ENCODE measurements around the gene TRIM27.
"Not testable (repeated sequence)": the region's sequence is repeated elsewhere in the genome, so short reads cannot be mapped to it uniquely, and the experiment has no call there.

TRIM27 gene

GRCh38 chr6:28948782-28949486, 25.1 kb upstream of the TRIM27 start:
- no peak for TF ChIP-seq POLR2A (IDR thresholded peaks at IDR 0.05; ENCODE audit: low read depth, low read length)
- FAIRE-seq (no peak), DNase-seq (ENCODE audit: insufficient read length, low spot score) (no peak)

DNA sequence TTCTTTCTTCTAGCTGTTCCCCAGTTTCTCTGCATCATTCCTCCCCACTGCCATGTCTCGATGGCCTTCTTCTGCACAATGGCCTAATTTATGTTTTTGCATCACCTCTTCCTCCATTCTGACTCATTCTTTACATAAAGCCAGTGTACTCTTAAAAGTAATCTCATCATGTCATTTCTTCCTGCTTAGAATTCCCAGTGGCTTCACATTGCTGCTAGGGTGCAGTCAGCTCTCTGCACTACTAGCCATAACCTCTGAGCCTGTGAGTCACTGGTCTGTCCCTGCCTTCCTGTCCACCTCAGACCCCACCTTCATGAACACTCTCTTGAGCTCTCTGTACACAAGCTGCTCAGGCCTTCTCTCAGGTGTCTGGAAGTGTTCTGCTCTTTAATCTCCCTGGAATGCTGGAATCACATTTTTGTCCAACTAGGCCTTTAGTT, 24.1 kb upstream of the TRIM27 start:
- DNase-seq (ENCODE audit: insufficient read length, low spot score), result no peak
- FAIRE-seq, result peak; percentile 90
- TF ChIP-seq POLR2A (IDR thresholded peaks at IDR 0.05; ENCODE audit: low read depth, low read length), result no peak

GRCh38 chr6:28947067-28947765, 23.4 kb upstream of the TRIM27 start:
- no peak for DNase-seq (ENCODE audit: insufficient read length, low spot score)
- TF ChIP-seq POLR2A (IDR thresholded peaks at IDR 0.05; ENCODE audit: low read depth, low read length), result no peak
- FAIRE-seq, result no peak

- TF ChIP-seq POLR2A (IDR thresholded peaks at IDR 0.05; ENCODE audit: low read depth, low read length), result no peak
- no peak for DNase-seq (ENCODE audit: insufficient read length, low spot score)
- no peak for FAIRE-seq
These were observed 21.6 kb upstream of the TRIM27 start for GRCh38 chr6:28945349-28945748.

DNA sequence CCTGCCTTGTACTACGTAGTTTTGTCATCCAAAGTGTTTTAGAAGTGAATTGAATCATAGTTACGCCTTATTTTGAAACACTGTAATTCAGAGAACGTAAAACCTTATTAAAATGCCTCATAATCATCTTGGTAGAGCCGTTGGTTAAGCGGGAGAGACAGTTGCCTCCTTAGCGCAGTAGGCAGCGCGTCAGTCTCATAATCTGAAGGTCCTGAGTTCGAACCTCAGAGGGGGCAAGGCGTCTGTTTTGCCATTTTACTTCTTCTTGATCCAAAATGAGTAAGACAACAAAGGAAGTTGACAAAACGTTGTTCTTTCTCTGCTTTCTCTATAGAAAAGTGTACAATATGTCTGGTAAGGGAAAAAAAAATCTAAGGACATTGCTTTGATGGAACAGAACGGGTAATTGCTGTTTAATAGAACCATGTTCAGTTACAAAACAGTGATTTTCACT, 20.7 kb upstream of the TRIM27 start:
- FAIRE-seq (no peak), DNase-seq (ENCODE audit: insufficient read length, low spot score) (no peak)
- no peak for TF ChIP-seq POLR2A (IDR thresholded peaks at IDR 0.05; ENCODE audit: low read depth, low read length)

- no peak for TF ChIP-seq POLR2A (IDR thresholded peaks at IDR 0.05; ENCODE audit: low read depth, low read length)
- DNase-seq (ENCODE audit: insufficient read length, low spot score), result no peak
- FAIRE-seq, result no peak
These were observed 20.0 kb upstream of the TRIM27 start for GRCh38 chr6:28943557-28944411.

DNA sequence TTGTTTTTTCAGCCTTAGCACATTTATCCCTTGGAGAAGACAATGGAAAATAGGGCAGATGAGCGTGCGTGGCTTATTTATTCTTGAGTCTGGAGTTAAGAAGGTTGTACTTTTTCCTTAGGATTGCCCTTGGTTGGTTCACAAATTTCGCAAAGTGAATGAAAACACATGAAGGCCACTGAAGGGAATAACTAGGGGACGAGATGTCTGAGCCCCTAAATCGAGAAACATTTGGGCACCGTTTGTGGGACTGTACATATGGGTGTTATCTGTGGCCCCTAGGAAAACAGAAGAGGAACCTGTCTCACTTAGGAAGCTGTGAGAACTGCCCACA, 19.4 kb upstream of the TRIM27 start:
- DNase-seq (ENCODE audit: insufficient read length, low spot score) (no peak), FAIRE-seq (no peak)
- no peak for TF ChIP-seq POLR2A (IDR thresholded peaks at IDR 0.05; ENCODE audit: low read depth, low read length)

DNA sequence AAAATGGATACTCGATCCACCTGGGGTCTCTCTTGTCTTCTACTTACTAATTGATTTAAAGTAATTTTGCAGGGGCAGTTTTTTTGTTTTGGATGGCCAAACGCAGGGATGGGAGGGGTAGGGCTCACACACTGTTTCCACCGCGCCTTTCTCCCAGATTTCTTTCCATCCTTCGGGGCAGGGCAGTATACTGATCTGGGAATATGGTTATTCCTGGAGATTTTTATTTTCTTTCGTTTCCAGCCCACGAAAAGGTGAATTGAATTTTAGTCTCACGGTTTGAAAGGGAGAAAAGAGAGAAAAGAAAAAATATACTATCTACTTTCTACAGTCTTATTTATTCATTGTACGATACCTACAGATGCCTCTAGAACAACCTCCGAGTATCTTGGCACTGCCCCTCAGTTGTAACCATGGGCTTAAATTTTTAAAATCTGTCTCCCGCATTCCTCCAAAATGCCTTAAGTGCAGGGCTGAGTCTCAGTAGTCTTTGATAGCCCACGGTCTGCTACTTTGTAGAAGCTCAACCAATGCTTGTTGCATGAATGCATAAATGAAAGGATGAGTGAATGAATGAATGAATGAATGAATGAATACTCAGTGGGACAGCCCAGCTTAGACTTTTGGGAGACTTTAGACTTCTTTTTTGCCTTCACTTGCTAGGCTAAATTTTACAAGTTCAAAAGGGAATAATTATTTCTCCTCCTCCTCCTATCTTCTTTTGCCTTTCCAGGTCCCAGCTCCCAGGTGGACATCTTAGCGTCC, 18.1 kb upstream of the TRIM27 start:
- TF ChIP-seq POLR2A (IDR thresholded peaks at IDR 0.05; ENCODE audit: low read depth, low read length), result no peak
- no peak for FAIRE-seq
- DNase-seq (ENCODE audit: insufficient read length, low spot score), result no peak

DNA sequence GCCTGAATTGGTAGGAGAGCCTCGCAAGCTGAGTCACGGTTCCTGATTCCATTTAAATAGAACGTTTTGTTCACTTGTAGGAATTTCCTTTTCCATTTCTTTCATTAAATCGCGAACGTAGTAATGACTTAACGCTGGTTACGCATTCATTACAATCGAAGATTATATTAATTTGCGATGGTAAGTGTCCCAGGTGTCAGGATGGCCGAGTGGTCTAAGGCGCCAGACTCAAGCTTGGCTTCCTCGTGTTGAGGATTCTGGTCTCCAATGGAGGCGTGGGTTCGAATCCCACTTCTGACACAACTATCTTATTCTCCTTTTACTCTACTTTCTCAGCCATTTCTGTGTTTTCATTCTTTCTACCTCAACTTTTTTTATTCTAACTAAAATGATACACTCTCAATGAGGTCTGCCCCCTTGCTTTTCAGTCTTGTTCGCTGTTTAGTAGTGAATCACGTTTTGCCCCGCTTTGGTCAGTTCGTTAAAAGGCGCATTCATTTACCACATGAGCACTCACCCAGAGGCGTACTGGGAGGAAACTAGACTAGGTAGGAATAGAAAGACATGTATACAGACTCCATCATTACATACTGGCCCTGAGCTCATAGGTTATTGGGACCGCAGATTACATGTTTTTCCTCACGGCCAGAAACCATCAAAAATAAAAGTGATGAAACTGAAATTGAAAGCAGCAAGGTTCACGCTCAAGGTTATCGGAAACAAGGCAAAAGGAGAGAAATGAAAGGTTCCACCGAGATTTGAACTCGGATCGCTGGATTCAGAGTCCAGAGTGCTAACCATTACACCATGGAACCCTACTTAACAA, 17.3 kb upstream of the TRIM27 start:
- no peak for TF ChIP-seq POLR2A (IDR thresholded peaks at IDR 0.05; ENCODE audit: low read depth, low read length)
- FAIRE-seq, result no peak
- DNase-seq (ENCODE audit: insufficient read length, low spot score), result no peak

GRCh38 chr6:28940294-28940857, 16.6 kb upstream of the TRIM27 start:
- TF ChIP-seq POLR2A (IDR thresholded peaks at IDR 0.05; ENCODE audit: low read depth, low read length), result no peak
- no peak for FAIRE-seq
- no peak for DNase-seq (ENCODE audit: insufficient read length, low spot score)

DNA sequence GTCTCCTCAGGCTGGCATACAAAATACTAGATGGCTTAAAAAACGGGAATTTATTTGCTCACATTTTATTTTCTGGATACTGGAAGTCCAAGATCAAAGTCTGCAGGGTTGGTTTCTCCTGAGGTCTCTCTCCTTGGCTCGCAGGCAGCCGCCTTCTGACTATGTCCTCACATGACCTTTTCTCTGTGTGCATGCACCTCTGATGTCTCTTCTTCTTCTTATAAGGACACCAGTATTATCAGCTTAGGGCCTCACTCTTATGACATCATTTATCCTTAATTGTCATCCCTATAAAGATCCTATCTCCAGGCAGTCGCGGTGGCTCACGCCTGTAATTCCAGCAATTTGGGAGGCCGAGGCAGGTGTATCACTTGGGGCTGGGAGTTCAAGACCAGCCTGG, 9.3 kb upstream of the TRIM27 start:
- TF ChIP-seq POLR2A (IDR thresholded peaks at IDR 0.05; ENCODE audit: low read depth, low read length), result no peak
- FAIRE-seq (no peak), DNase-seq (ENCODE audit: insufficient read length, low spot score) (no peak)

- no peak for TF ChIP-seq POLR2A (IDR thresholded peaks at IDR 0.05; ENCODE audit: low read depth, low read length)
These were observed 6.3 kb upstream of the TRIM27 start for GRCh38 chr6:28929887-28930620.

GRCh38 chr6:28929339-28929738, 5.6 kb upstream of the TRIM27 start:
- FAIRE-seq; DNase-seq (ENCODE audit: insufficient read length, low spot score): not testable (repeated sequence)

More at GRCh38 chr6:28929887-28930620, 6.3 kb upstream of the TRIM27 start:
- no peak for DNase-seq (ENCODE audit: insufficient read length, low spot score)
- no peak for FAIRE-seq

All from H54 (cell line).